H1 (cell line): ENCODE results near the gene AGAP1.

ENCODE experiments used
- ATF3 ChIP-seq: IDR thresholded peaks from 2 replicates; pipeline ENCODE4 v1.6.1; 2011; ENCODE audit warnings: low read depth, mild to moderate bottlenecking, low read length; ENCODE audit not compliant: insufficient read depth
- CREB1 ChIP-seq: IDR thresholded peaks from 2 replicates; pipeline ENCODE4 v1.6.1; 2012; ENCODE audit warnings: inconsistent platforms
- CTCF ChIP-seq, 3 experiments: IDR thresholded peaks; 1 replicate in 2 of 3; 2 replicates in 1 of 3; pipeline versions ENCODE4 v1.5.1 to v1.6.1; 2011; ENCODE audit warnings: low read length in 3 of 3, mild to moderate bottlenecking in 3 of 3, inconsistent platforms in 2 of 3, low read depth in 1 of 3, moderate library complexity in 1 of 3; ENCODE audit not compliant: insufficient read depth in 1 of 3; ENCODE audit errors: control extremely low read depth in 1 of 3
- E2F6 ChIP-seq: IDR thresholded peaks from 2 replicates; pipeline ENCODE4 v1.6.1; 2012; ENCODE audit warnings: inconsistent platforms
- EP300 ChIP-seq, 2 experiments: IDR thresholded peaks; 1 replicate in 1 of 2; 2 replicates in 1 of 2; pipeline ENCODE4 v1.6.1; 2011 to 2012; ENCODE audit warnings: low read depth in 2 of 2, low read length in 2 of 2, mild to moderate bottlenecking in 2 of 2, borderline replicate concordance in 1 of 2, inconsistent platforms in 1 of 2, moderate library complexity in 1 of 2
- EZH2 ChIP-seq: fragments of 200-600 bp; sonication (generic); IDR thresholded peaks from 2 replicates; pipeline ENCODE4 v1.7.1; 2012; ENCODE audit warnings: low read depth, mild to moderate bottlenecking, moderate library complexity, low read length, inconsistent platforms; ENCODE audit not compliant: severe bottlenecking
- FOSL1 ChIP-seq: IDR thresholded peaks from 2 replicates; pipeline ENCODE4 v1.6.1; 2011; ENCODE audit warnings: mild to moderate bottlenecking, low read depth, low read length, moderate library complexity; ENCODE audit not compliant: insufficient read depth
- MAFK ChIP-seq: IDR thresholded peaks from 2 replicates; pipeline ENCODE4 v1.6.1; 2012; ENCODE audit warnings: low read depth, mild to moderate bottlenecking, improper control_type of control experiment, low read length
- PHF8 ChIP-seq: fragments of 200-600 bp; sonication (generic); conservative IDR thresholded peaks from 2 replicates; pipeline ENCODE4 v1.7.1; 2012; ENCODE audit warnings: low read depth, mild to moderate bottlenecking, inconsistent platforms, low read length, moderate library complexity
- POLR2A ChIP-seq, 2 experiments: IDR thresholded peaks; 1 replicate in 1 of 2; 2 replicates in 1 of 2; pipeline ENCODE4 v1.6.1; 2011; ENCODE audit warnings: low read depth in 2 of 2, low read length in 2 of 2, mild to moderate bottlenecking in 2 of 2; ENCODE audit errors: control extremely low read depth in 1 of 2
- TEAD4 ChIP-seq: IDR thresholded peaks from 2 replicates; pipeline ENCODE4 v1.6.1; 2012; ENCODE audit warnings: low read depth, low read length, inconsistent platforms, mixed read lengths

DNA sequence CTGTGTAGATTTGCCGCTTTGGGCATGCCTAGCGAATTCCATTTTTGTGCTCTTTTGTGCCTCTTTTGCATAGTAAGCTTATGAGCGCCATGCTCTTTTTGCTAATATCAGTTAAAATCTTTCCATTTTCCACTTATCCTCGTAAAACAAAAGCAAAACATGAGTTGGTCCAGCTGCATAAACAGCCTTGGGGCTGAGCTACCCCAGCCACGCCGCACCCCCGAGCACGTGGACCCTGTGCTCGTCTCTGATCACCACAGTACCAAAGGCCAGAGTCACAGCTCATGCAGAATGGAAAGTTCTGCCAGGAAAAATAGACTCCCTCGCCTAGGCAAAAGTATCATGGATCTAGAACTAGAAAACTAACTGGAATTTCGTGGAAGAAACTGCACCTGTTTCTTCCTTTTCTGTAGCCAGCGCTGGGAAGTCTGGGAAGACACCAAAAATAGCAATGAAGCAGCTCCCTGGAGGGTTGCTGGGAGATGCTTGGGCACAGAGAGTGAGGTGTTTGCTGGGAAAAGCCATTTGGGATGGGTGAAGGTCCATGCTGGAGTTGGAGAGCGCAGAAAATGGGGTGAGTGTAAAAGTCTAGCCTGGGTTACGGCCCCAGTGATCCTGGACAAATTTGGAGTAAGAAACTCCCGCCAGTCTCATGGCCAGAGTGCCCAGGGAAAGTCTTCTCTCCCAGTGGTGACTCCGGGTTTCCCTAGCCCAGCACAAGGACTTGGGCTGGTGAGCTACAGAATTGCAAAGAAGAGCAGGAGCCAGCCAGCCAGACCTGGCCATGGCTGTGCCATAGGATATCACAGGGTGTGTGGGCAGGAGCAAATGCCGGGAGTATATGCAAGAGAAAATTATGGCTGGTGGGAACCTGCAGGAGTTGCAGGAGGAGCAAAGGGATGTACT lies 456.0 kb downstream of the AGAP1 start:
- TF ChIP-seq EP300 (IDR thresholded peaks at IDR 0.05; ENCODE audit: borderline replicate concordance in 1 of 2, low read depth in 2 of 2, low read length in 2 of 2) = no peak
- no peak for TF ChIP-seq CTCF (IDR thresholded peaks at IDR 0.05; ENCODE audit: control extremely low read depth in 1 of 3, insufficient read depth in 1 of 3, low read depth in 1 of 3, low read length in 3 of 3)
- no peak for TF ChIP-seq EZH2
- no peak for TF ChIP-seq ATF3
- TF ChIP-seq MAFK = no peak
- TF ChIP-seq PHF8 = no peak
- TF ChIP-seq TEAD4 = no peak
- no peak for TF ChIP-seq FOSL1
- TF ChIP-seq CREB1 = no peak
- TF ChIP-seq POLR2A (IDR thresholded peaks at IDR 0.05; ENCODE audit: control extremely low read depth in 1 of 2, low read depth in 2 of 2, low read length in 2 of 2) = no peak
- TF ChIP-seq E2F6 = no peak
